Thyroid gland (tissue), 4 donors: ENCODE results near the gene CNNM3. TPM values are rescaled to one million over a fixed set of nuclear protein-coding genes. Genes with fewer than 3 reads are reported as not detected.

Experiments
- DNase-seq, 2 donors: peaks; one replicate each; pipeline ENCODE4 v3.0.0-alpha.2; 2019
- H3K27ac ChIP-seq, 3 donors: fragments of 200-600 bp; sonication (generic); 1 replicate in 2 of 3; 2 replicates in 1 of 3; pipeline ENCODE4 v1.5.1; 2016 to 2019; ENCODE audit warnings: mild to moderate bottlenecking in 1 of 3, moderate library complexity in 1 of 3
- H3K27me3 ChIP-seq: fragments of 200-600 bp; sonication (generic); one replicate; pipeline ENCODE4 v1.5.1; 2019
- H3K36me3 ChIP-seq, 2 donors: fragments of 200-600 bp; sonication (generic); one replicate each; pipeline ENCODE4 v1.5.1; 2016 to 2019
- H3K4me1 ChIP-seq, 2 donors: fragments of 200-600 bp; sonication (generic); one replicate each; pipeline ENCODE4 v1.5.1; 2017 to 2019
- H3K4me3 ChIP-seq, 3 donors: fragments of 200-600 bp; sonication (generic); replicated peaks in 1 of 3; 1 replicate in 2 of 3; 2 replicates in 1 of 3; pipeline ENCODE4 v1.5.1; 2016; ENCODE audit warnings: mild to moderate bottlenecking in 1 of 3
- H3K9me3 ChIP-seq: fragments of 200-600 bp; sonication (generic); one replicate; pipeline ENCODE4 v1.5.1; 2017
- POLR2A ChIP-seq, 2 donors: fragments of 450-650 bp; IDR thresholded peaks; one replicate each; pipeline ENCODE4 v1.6.1; 2017; ENCODE audit warnings: antibody characterized with exemption in 2 of 2, mild to moderate bottlenecking in 2 of 2, moderate library complexity in 1 of 2
- WGBS, 2 donors: methylation state at CpG; one replicate each; pipeline ENCODE4 v1.1.5; 2017; 5-methylcytosine and 5-hydroxymethylcytosine counted together
- intact Hi-C: fragments of 100-400 bp; cut with DNase I; formaldehyde crosslinking; loops from one replicate; pipeline ENCODE4 v1.15.1; 2023
- total RNA-seq, 4 donors: library from RNA; depleted of rRNA; stranded (reverse); fragments of >200 nt; gene quantifications; one replicate each; pipeline ENCODE4 v1.2.3, GENCODE V29; 2016
- TF ChIP-seq, protein P1 (sequence below), 6 experiments: fragments of 200-600 bp in 3 of 6; fragments of 450-650 bp in 3 of 6; sonication (generic) in 3 of 6; IDR thresholded peaks; one replicate each; pipeline ENCODE4 v1.5.1; 2016 to 2019; ENCODE audit warnings: antibody characterized with exemption in 6 of 6, mild to moderate bottlenecking in 2 of 6, inconsistent platforms in 1 of 6, moderate library complexity in 1 of 6

CNNM3 gene
- total RNA-seq, 4 donors from 2014 or later = 18.2 to 22.8 (median 20.4) TPM

DNA sequence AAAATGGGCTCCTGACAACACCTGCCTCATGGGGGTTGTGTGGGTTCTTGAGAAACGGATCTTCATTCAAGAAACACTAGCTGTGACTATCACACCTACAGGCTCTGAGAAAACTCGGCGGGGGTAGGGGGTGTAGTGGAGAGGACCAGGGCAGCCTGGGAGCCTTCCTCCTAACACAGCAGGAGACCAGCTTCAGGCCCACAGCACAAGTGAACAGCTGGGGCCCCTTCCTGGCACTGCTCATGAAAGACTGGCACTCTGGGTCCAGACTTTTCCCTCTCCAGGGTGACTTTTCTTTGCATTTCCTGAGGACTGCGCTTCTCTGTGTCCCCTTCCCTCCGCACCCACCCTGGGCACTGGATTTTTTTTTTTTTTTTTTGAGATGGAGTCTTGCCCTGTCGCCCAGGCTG is 61.0 kb downstream of the CNNM3 start:
- Histone ChIP-seq H3K36me3 (no peaks in the 10 kb centered on the region), H3K9me3 (no peaks in the 10 kb centered on the region), H3K4me1 (peaks cover 0 to 13% of the 10 kb centered on the region in 2 donors), H3K4me3 (no peak overlapping the region), H3K27ac (no peak overlapping the region), H3K27me3 (no peaks in the 10 kb centered on the region)
- 77 to 89% methylated on average over 6 of the region's 6 CpGs for WGBS, 2 donors
- intact Hi-C loops = no loop called here
- no peak for TF ChIP-seq POLR2A (IDR thresholded peaks at IDR 0.05)
- TF ChIP-seq, protein P1, sequence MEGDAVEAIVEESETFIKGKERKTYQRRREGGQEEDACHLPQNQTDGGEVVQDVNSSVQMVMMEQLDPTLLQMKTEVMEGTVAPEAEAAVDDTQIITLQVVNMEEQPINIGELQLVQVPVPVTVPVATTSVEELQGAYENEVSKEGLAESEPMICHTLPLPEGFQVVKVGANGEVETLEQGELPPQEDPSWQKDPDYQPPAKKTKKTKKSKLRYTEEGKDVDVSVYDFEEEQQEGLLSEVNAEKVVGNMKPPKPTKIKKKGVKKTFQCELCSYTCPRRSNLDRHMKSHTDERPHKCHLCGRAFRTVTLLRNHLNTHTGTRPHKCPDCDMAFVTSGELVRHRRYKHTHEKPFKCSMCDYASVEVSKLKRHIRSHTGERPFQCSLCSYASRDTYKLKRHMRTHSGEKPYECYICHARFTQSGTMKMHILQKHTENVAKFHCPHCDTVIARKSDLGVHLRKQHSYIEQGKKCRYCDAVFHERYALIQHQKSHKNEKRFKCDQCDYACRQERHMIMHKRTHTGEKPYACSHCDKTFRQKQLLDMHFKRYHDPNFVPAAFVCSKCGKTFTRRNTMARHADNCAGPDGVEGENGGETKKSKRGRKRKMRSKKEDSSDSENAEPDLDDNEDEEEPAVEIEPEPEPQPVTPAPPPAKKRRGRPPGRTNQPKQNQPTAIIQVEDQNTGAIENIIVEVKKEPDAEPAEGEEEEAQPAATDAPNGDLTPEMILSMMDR (IDR thresholded peaks at IDR 0.05) = no peak
- no peak for DNase-seq

DNA sequence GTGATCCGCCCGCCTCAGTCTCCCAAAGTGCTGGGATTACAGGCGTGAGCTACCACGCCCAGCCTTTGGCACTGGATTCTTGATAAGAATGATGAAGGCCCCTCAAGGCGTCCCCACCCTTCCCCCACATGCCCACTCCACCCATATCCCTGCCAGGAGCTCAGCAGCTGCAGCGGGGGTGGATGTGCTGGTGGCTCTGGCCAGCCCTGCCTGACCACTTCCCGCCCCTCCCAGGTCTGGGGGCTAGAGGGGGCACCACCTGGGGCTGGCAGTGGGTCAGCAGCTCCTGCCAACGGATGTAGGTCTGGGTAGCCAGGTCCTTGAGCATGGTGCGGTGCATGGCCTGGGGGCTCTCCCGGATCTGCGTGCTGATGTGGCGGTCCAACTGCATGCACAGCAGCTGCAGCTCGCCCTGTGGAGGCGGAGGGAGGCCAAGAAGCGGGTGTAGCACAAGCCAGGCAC is 61.6 kb downstream of the CNNM3 start:
- no peak overlapping the region for H3K4me3 ChIP-seq
- intact Hi-C loops = no loop called here
- H3K9me3 ChIP-seq = no peaks in the 10 kb centered on the region
- TF ChIP-seq, protein P1 (IDR thresholded peaks at IDR 0.05) = no peak
- no peak for TF ChIP-seq POLR2A (IDR thresholded peaks at IDR 0.05)
- H3K27me3 ChIP-seq = no peaks in the 10 kb centered on the region
- H3K4me1 ChIP-seq = peaks cover 0 to 12% of the 10 kb centered on the region in 2 donors
- H3K36me3 ChIP-seq = no peaks in the 10 kb centered on the region
- WGBS, 2 donors = 87 to 95% methylated on average over 12 to 13 of the region's 15 CpGs
- no peak for DNase-seq
- H3K27ac ChIP-seq = no peak overlapping the region

GRCh38 chr2:96878171-96878570 is 62.1 kb downstream of the CNNM3 start:
- H3K36me3 ChIP-seq = no peaks in the 10 kb centered on the region
- WGBS, 2 donors = 85 to 88% methylated on average over 1 to 5 of the region's 7 CpGs
- H3K27me3 ChIP-seq = no peaks in the 10 kb centered on the region
- H3K9me3 ChIP-seq = no peaks in the 10 kb centered on the region
- no peak for TF ChIP-seq POLR2A (IDR thresholded peaks at IDR 0.05)
- TF ChIP-seq, protein P1 (IDR thresholded peaks at IDR 0.05) = no peak
- DNase-seq = no peak
- intact Hi-C loops = no loop called here
- H3K4me1 ChIP-seq = peaks cover 0 to 7% of the 10 kb centered on the region in 2 donors
- no peak overlapping the region for H3K27ac ChIP-seq
- H3K4me3 ChIP-seq = no peak overlapping the region

DNA sequence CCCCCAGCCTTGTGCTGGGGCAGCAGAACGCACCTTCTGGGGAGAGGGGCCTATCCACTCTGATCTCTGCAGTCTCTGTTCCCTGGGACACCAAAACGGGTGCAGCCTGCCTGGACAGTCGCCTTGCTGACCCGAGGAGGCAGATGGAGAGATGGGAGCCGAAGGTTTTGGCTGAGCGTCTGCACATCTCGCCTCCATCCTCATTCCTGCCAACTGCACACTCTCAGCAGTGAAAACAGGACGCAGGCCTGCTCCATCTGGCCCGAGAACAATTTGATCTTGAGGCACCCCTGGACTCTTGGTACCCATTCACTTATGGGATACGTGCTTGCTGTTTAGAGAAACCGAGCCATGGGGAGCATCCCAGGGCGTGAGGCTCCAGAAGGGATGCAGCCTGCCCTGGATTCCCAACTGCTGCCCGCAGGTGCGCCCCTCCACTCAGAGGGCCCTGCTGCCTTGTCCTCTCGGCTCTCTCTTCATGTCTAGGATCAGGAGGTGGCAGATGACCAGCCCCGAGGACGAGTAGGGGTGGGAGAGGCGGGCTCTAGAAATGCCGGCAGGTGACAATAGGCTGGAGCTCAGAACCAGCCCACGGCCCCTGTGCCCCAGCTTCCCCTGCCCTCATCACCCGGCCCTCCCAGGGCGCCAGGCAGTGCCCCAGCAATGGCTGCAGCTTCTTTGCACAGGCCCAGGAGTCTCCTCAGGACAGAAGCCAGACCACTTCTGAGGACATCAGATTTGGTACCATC is 62.9 kb downstream of the CNNM3 start:
- intact Hi-C loops = no loop called here
- H3K4me3 ChIP-seq = no peak overlapping the region
- no peak for DNase-seq
- 84 to 86% methylated on average over 17 to 18 of the region's 22 CpGs for WGBS, 2 donors
- H3K27me3 ChIP-seq = no peaks in the 10 kb centered on the region
- no peak overlapping the region for H3K27ac ChIP-seq
- H3K9me3 ChIP-seq = no peaks in the 10 kb centered on the region
- TF ChIP-seq, protein P1 (IDR thresholded peaks at IDR 0.05) = no peak
- TF ChIP-seq POLR2A (IDR thresholded peaks at IDR 0.05) = no peak
- peaks cover 0 to 2% of the 10 kb centered on the region in 2 donors for H3K4me1 ChIP-seq
- no peaks in the 10 kb centered on the region for H3K36me3 ChIP-seq

GRCh38 chr2:96879545-96880040 is 63.5 kb downstream of the CNNM3 start:
- no peaks in the 10 kb centered on the region for H3K36me3 ChIP-seq
- TF ChIP-seq POLR2A (IDR thresholded peaks at IDR 0.05) = no peak
- TF ChIP-seq, protein P1 (IDR thresholded peaks at IDR 0.05) = no peak
- DNase-seq = no peak
- WGBS, 2 donors = 94 to 97% methylated on average over 12 to 14 of the region's 18 CpGs
- H3K27me3 ChIP-seq = no peaks in the 10 kb centered on the region
- intact Hi-C loops = no loop called here
- no peak overlapping the region for H3K4me3 ChIP-seq
- no peaks in the 10 kb centered on the region for H3K4me1 ChIP-seq
- H3K9me3 ChIP-seq = no peaks in the 10 kb centered on the region
- no peak overlapping the region for H3K27ac ChIP-seq
